GM12878 (cell line): ENCODE data around the gene KIAA1191. TPM values are rescaled to one million over a fixed set of nuclear protein-coding genes. Genes with fewer than 3 reads are reported as not detected.

ENCODE experiments used
- E2F8 ChIP-seq: fragments of 450-650 bp; IDR thresholded peaks from 2 replicates; pipeline ENCODE4 v1.6.1; 2018; ENCODE audit warnings: mild to moderate bottlenecking, low read depth, moderate library complexity; ENCODE audit not compliant: partially characterized antibody
- EED ChIP-seq: sonication (generic); IDR thresholded peaks from 2 replicates; pipeline ENCODE4 v1.6.1; 2016; ENCODE audit warnings: antibody characterized with exemption, low read depth
- EGR1 ChIP-seq, 2 experiments: IDR thresholded peaks; 1 replicate in 1 of 2; 2 replicates in 1 of 2; pipeline ENCODE4 v1.6.1; 2011 to 2012; ENCODE audit warnings: low read depth in 2 of 2, low read length in 2 of 2, borderline replicate concordance in 1 of 2, mild to moderate bottlenecking in 1 of 2, moderate library complexity in 1 of 2
- ETV6 ChIP-seq, 2 experiments: fragments of 450-650 bp in 1 of 2; IDR thresholded peaks in 1 of 2; conservative IDR thresholded peaks in 1 of 2; 2 replicates each; pipeline ENCODE4 v1.6.1; 2014; ENCODE audit warnings: antibody characterized with exemption in 1 of 2, borderline replicate concordance in 1 of 2, low read depth in 1 of 2, mild to moderate bottlenecking in 1 of 2, moderate library complexity in 1 of 2
- HDAC2 ChIP-seq: fragments of 200-600 bp; sonication (generic); IDR thresholded peaks from 2 replicates; pipeline ENCODE4 v1.6.1; 2017
- HDAC6 ChIP-seq: fragments of 200-600 bp; sonication (generic); IDR thresholded peaks from one replicate; pipeline ENCODE4 v1.8.0; 2017; ENCODE audit warnings: antibody characterized with exemption; ENCODE audit not compliant: unreplicated experiment
- JUND ChIP-seq: IDR thresholded peaks from 2 replicates; pipeline ENCODE4 v1.6.1; 2012; ENCODE audit warnings: low read depth, mild to moderate bottlenecking, low read length, improper control_type of control experiment, moderate library complexity
- MAX ChIP-seq: IDR thresholded peaks from 2 replicates; pipeline ENCODE4 v1.6.1; 2012; ENCODE audit warnings: low read depth, low read length, improper control_type of control experiment
- RFX5 ChIP-seq: IDR thresholded peaks from 2 replicates; pipeline ENCODE4 v1.6.1; 2011; ENCODE audit warnings: low read depth, low read length, improper control_type of control experiment
- ZNF384 ChIP-seq: IDR thresholded peaks from 2 replicates; pipeline ENCODE4 v1.6.1; 2012; ENCODE audit warnings: low read depth, mild to moderate bottlenecking, low read length, improper control_type of control experiment, borderline replicate concordance
- polyA plus RNA-seq, 11 experiments: library from polyadenylated mRNA; depleted of rRNA in 4 of 11; unstranded in 6 of 11; stranded (reverse) in 5 of 11; fragments of >200 nt; fragmentation: Nextera tagmentation in 4 of 11; fragmentation: Illumina TruSeq in 1 of 11; extraction: Ambion mirVana in 4 of 11; extraction: Trizol in 1 of 11; gene quantifications; 1 replicate in 1 of 11; 2 replicates in 10 of 11; pipeline versions ENCODE4 v1.2.1 to v1.2.3, GENCODE V29; 2011 to 2016; ENCODE audit warnings: inconsistent platforms in 2 of 11, missing spikeins in 2 of 11, low read depth in 1 of 11
- total RNA-seq, 4 experiments: library from RNA; depleted of rRNA in 3 of 4; stranded (reverse); fragments of >200 nt in 3 of 4; fragmentation: Illumina TruSeq in 1 of 4; extraction: Trizol in 1 of 4; gene quantifications; 2 replicates each; pipeline versions ENCODE4 v1.2.1 to v1.2.3, GENCODE V29; 2013 to 2021
- TF ChIP-seq, protein P1 (sequence below): fragments of 450-650 bp; IDR thresholded peaks from 2 replicates; pipeline ENCODE4 v1.6.1; 2018; ENCODE audit warnings: borderline replicate concordance, mild to moderate bottlenecking; ENCODE audit not compliant: partially characterized antibody
- TF ChIP-seq, protein P2 (sequence below): fragments of 450-650 bp; IDR thresholded peaks from 2 replicates; pipeline ENCODE4 v1.6.1; 2017; ENCODE audit warnings: mild to moderate bottlenecking, moderate library complexity
- TF ChIP-seq, protein P3 (sequence below): fragments of 450-650 bp; formaldehyde crosslinking; IDR thresholded peaks from 2 replicates; pipeline ENCODE4 v1.4.0; 2022; ENCODE audit warnings: mild to moderate bottlenecking, moderate library complexity

Gene KIAA1191
- total and polyA plus RNA-seq, 10 of the 15 experiments (the other 5 are each of a cell fraction or from before 2014, with no cell fraction given): 14.9 to 58.2 (median 31.8) TPM

- TF ChIP-seq ETV6 (conservative IDR thresholded peaks at IDR 0.05 in 1 of 2, IDR thresholded peaks at IDR 0.05 in 1 of 2; ENCODE audit: borderline replicate concordance in 1 of 2, low read depth in 1 of 2) (no peak), RFX5 (no peak), JUND (no peak), E2F8 (no peak), MAX (no peak), HDAC2 (no peak), EGR1 (IDR thresholded peaks at IDR 0.05; ENCODE audit: borderline replicate concordance in 1 of 2, low read depth in 2 of 2, low read length in 2 of 2) (no peak), ZNF384 (no peak), HDAC6 (no peak), EED (no peak)
- TF ChIP-seq, protein P1, sequence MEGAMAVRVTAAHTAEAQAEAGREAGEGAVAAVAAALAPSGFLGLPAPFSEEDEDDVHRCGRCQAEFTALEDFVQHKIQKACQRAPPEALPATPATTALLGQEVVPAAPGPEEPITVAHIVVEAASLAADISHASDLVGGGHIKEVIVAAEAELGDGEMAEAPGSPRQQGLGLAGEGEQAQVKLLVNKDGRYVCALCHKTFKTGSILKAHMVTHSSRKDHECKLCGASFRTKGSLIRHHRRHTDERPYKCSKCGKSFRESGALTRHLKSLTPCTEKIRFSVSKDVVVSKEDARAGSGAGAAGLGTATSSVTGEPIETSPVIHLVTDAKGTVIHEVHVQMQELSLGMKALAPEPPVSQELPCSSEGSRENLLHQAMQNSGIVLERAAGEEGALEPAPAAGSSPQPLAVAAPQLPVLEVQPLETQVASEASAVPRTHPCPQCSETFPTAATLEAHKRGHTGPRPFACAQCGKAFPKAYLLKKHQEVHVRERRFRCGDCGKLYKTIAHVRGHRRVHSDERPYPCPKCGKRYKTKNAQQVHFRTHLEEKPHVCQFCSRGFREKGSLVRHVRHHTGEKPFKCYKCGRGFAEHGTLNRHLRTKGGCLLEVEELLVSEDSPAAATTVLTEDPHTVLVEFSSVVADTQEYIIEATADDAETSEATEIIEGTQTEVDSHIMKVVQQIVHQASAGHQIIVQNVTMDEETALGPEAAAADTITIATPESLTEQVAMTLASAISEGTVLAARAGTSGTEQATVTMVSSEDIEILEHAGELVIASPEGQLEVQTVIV: peak; percentile 42
- TF ChIP-seq, protein P2, sequence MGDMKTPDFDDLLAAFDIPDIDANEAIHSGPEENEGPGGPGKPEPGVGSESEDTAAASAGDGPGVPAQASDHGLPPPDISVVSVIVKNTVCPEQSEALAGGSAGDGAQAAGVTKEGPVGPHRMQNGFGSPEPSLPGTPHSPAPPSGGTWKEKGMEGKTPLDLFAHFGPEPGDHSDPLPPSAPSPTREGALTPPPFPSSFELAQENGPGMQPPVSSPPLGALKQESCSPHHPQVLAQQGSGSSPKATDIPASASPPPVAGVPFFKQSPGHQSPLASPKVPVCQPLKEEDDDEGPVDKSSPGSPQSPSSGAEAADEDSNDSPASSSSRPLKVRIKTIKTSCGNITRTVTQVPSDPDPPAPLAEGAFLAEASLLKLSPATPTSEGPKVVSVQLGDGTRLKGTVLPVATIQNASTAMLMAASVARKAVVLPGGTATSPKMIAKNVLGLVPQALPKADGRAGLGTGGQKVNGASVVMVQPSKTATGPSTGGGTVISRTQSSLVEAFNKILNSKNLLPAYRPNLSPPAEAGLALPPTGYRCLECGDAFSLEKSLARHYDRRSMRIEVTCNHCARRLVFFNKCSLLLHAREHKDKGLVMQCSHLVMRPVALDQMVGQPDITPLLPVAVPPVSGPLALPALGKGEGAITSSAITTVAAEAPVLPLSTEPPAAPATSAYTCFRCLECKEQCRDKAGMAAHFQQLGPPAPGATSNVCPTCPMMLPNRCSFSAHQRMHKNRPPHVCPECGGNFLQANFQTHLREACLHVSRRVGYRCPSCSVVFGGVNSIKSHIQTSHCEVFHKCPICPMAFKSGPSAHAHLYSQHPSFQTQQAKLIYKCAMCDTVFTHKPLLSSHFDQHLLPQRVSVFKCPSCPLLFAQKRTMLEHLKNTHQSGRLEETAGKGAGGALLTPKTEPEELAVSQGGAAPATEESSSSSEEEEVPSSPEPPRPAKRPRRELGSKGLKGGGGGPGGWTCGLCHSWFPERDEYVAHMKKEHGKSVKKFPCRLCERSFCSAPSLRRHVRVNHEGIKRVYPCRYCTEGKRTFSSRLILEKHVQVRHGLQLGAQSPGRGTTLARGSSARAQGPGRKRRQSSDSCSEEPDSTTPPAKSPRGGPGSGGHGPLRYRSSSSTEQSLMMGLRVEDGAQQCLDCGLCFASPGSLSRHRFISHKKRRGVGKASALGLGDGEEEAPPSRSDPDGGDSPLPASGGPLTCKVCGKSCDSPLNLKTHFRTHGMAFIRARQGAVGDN: 0 out of 2 replicates have a peak, but pooled peaks have one; percentile 4
- TF ChIP-seq, protein P3, sequence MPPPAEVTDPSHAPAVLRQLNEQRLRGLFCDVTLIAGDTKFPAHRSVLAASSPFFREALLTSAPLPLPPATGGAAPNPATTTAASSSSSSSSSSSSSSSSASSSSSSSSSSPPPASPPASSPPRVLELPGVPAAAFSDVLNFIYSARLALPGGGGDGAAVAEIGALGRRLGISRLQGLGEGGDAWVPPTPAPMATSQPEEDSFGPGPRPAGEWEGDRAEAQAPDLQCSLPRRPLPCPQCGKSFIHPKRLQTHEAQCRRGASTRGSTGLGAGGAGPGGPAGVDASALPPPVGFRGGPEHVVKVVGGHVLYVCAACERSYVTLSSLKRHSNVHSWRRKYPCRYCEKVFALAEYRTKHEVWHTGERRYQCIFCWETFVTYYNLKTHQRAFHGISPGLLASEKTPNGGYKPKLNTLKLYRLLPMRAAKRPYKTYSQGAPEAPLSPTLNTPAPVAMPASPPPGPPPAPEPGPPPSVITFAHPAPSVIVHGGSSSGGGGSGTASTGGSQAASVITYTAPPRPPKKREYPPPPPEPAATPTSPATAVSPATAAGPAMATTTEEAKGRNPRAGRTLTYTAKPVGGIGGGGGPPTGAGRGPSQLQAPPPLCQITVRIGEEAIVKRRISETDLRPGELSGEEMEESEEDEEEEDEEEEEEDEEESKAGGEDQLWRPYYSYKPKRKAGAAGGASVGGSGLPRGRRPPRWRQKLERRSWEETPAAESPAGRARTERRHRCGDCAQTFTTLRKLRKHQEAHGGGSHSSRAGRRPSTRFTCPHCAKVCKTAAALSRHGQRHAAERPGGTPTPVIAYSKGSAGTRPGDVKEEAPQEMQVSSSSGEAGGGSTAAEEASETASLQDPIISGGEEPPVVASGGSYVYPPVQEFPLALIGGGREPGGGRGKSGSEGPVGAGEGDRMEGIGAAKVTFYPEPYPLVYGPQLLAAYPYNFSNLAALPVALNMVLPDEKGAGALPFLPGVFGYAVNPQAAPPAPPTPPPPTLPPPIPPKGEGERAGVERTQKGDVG: no peak
These were observed 27.9 kb upstream of the KIAA1191 start (continued) for GRCh38 chr5:176389135-176390123.
